IMR-90 (cell line): Measurements from ENCODE around the gene CLEC16A. TPM values are rescaled to one million over a fixed set of nuclear protein-coding genes. Genes with fewer than 3 reads are reported as not detected.

Experiments used
- ATAC-seq: fragments of 200-7000 bp; cut with Tn5 transposase; 2 replicates; pipeline ENCODE4 v1.9.1; 2020; ENCODE audit warnings: low read depth, mild to moderate bottlenecking, moderate library complexity
- BruUV-seq: library from RNA; stranded (reverse); fragments of 400-500 nt; replicated peaks from 2 replicates; lab custom pipeline; 2021; lab: Mats Ljungman, UMichigan
- CTCF ChIA-PET: fragments of 300-600 bp; formaldehyde crosslinking; extraction: SDS; loops from one replicate; lab custom pipeline; 2021; ENCODE audit warnings: antibody characterized with exemption; lab: Yijun Ruan, JAX
- POLR2A ChIA-PET: fragments of 300-600 bp; sonication (Branson Sonifier 250); formaldehyde crosslinking; loops from one replicate; lab custom pipeline; 2022; ENCODE audit warnings: antibody characterized with exemption; ENCODE audit not compliant: unreplicated experiment; lab: Charles Lee
- DNase-seq: peaks from one replicate; pipeline ENCODE4 v3.0.0; 2013
- H2AFZ ChIP-seq: replicated peaks from 2 replicates; pipeline ENCODE3; 2013; ENCODE audit warnings: low read length, mild to moderate bottlenecking; ENCODE audit not compliant: poor library complexity
- H2AK5ac ChIP-seq: 2 replicates; pipeline ENCODE4 v1.6.1; 2013; ENCODE audit warnings: low read depth, low read length, inconsistent platforms
- H2AK9ac ChIP-seq: replicated peaks from 2 replicates; pipeline ENCODE3; 2013; ENCODE audit warnings: mild to moderate bottlenecking, low read depth, low read length, moderate library complexity; ENCODE audit not compliant: poor library complexity
- H2BK120ac ChIP-seq: 2 replicates; pipeline ENCODE4 v1.6.1; 2013; ENCODE audit warnings: low read depth, low read length, inconsistent platforms
- H2BK15ac ChIP-seq: 3 replicates; pipeline ENCODE4 v1.6.1; 2013; ENCODE audit warnings: low read depth, low read length, inconsistent platforms
- H2BK20ac ChIP-seq: 2 replicates; pipeline ENCODE4 v1.6.1; 2013; ENCODE audit warnings: low read depth, mild to moderate bottlenecking, inconsistent platforms, low read length, moderate library complexity
- H2BK5ac ChIP-seq: 2 replicates; pipeline ENCODE4 v1.6.1; 2013; ENCODE audit warnings: mild to moderate bottlenecking, low read depth, low read length, inconsistent platforms; ENCODE audit not compliant: poor library complexity, severe bottlenecking
- H3K14ac ChIP-seq: replicated peaks from 2 replicates; pipeline ENCODE4 v1.6.1; 2013; ENCODE audit warnings: low read depth, low read length, inconsistent platforms
- H3K18ac ChIP-seq: 2 replicates; pipeline ENCODE4 v1.6.1; 2013; ENCODE audit warnings: low read depth, low read length, control low read depth
- H3K23ac ChIP-seq: 2 replicates; pipeline ENCODE4 v1.6.1; 2013; ENCODE audit warnings: low read depth, low read length, inconsistent platforms
- H3K27ac ChIP-seq: 2 replicates; pipeline ENCODE4 v1.5.1; 2013; ENCODE audit warnings: mild to moderate bottlenecking, control low read depth, low read length; ENCODE audit not compliant: insufficient read depth
- H3K27me3 ChIP-seq: 2 replicates; pipeline ENCODE4 v1.6.1; 2013; ENCODE audit warnings: low read length; ENCODE audit not compliant: control insufficient read depth, insufficient read depth
- H3K36me3 ChIP-seq: 2 replicates; pipeline ENCODE4 v1.6.1; 2013; ENCODE audit warnings: low read length, mixed read lengths; ENCODE audit not compliant: control insufficient read depth, insufficient read depth
- H3K4ac ChIP-seq: 2 replicates; pipeline ENCODE4 v1.6.1; 2013; ENCODE audit warnings: low read depth, low read length, inconsistent platforms
- H3K4me1 ChIP-seq: 2 replicates; pipeline ENCODE4 v1.6.1; 2013; ENCODE audit warnings: low read length, mixed read lengths; ENCODE audit not compliant: control insufficient read depth, insufficient read depth
- H3K4me2 ChIP-seq: 2 replicates; pipeline ENCODE4 v1.6.1; 2013; ENCODE audit warnings: low read depth, mild to moderate bottlenecking, control low read depth, low read length, moderate library complexity
- H3K4me3 ChIP-seq: 2 replicates; pipeline ENCODE4 v1.5.1; 2013; ENCODE audit warnings: low read depth, mild to moderate bottlenecking, control low read depth, low read length, moderate library complexity; ENCODE audit not compliant: insufficient read depth
- H3K56ac ChIP-seq: 2 replicates; pipeline ENCODE4 v1.6.1; 2013; ENCODE audit warnings: low read length, inconsistent platforms; ENCODE audit not compliant: insufficient read depth; ENCODE audit errors: extremely low read depth
- H3K79me1 ChIP-seq, 2 experiments: 2 replicates each; pipeline ENCODE4 v1.6.1; 2013; ENCODE audit warnings: low read length in 2 of 2, inconsistent platforms in 1 of 2, low read depth in 1 of 2
- H3K9ac ChIP-seq: 2 replicates; pipeline ENCODE4 v1.6.1; 2013; ENCODE audit warnings: low read depth, low read length, control low read depth
- H3K9me1 ChIP-seq: 2 replicates; pipeline ENCODE4 v1.6.1; 2013; ENCODE audit warnings: low read length, inconsistent platforms; ENCODE audit not compliant: insufficient read depth
- H3K9me3 ChIP-seq: 2 replicates; pipeline ENCODE4 v1.6.1; 2013; ENCODE audit warnings: low read length; ENCODE audit not compliant: control insufficient read depth, insufficient read depth
- H4K20me1 ChIP-seq: 2 replicates; pipeline ENCODE4 v1.6.1; 2013; ENCODE audit warnings: low read length, inconsistent platforms; ENCODE audit not compliant: insufficient read depth
- H4K5ac ChIP-seq: 2 replicates; pipeline ENCODE4 v1.6.1; 2013; ENCODE audit warnings: mild to moderate bottlenecking, low read depth, low read length, control low read depth
- H4K8ac ChIP-seq, 2 experiments: 2 replicates each; pipeline ENCODE4 v1.6.1; 2013; ENCODE audit warnings: low read depth in 2 of 2, low read length in 2 of 2, control low read depth in 1 of 2, inconsistent platforms in 1 of 2
- H4K91ac ChIP-seq: 2 replicates; pipeline ENCODE4 v1.6.1; 2013; ENCODE audit warnings: low read depth, low read length, inconsistent platforms; ENCODE audit not compliant: insufficient read depth
- CEBPB ChIP-seq: IDR thresholded peaks from 2 replicates; pipeline ENCODE4 v1.6.1; 2012; ENCODE audit warnings: low read depth, low read length, improper control_type of control experiment
- CHD1 ChIP-seq: IDR thresholded peaks from 2 replicates; pipeline ENCODE4 v1.6.1; 2012; ENCODE audit warnings: low read depth, low read length, improper control_type of control experiment
- MAFK ChIP-seq: IDR thresholded peaks from 2 replicates; pipeline ENCODE4 v1.6.1; 2012; ENCODE audit warnings: low read depth, low read length, improper control_type of control experiment
- MAZ ChIP-seq: IDR thresholded peaks from 2 replicates; pipeline ENCODE4 v1.6.1; 2012; ENCODE audit warnings: low read depth, mild to moderate bottlenecking, low read length, improper control_type of control experiment, moderate library complexity, borderline replicate concordance
- MXI1 ChIP-seq: IDR thresholded peaks from 2 replicates; pipeline ENCODE4 v1.6.1; 2012; ENCODE audit warnings: low read depth, mild to moderate bottlenecking, low read length, moderate library complexity, borderline replicate concordance
- NFE2L2 ChIP-seq: fragments of 150-350 bp; IDR thresholded peaks from 2 replicates; pipeline ENCODE4 v1.6.1; 2016; ENCODE audit warnings: low read depth, mild to moderate bottlenecking, low read length
- POLR2A ChIP-seq: IDR thresholded peaks from 2 replicates; pipeline ENCODE4 v1.6.1; 2012; ENCODE audit warnings: mild to moderate bottlenecking, low read depth, low read length
- RAD21 ChIP-seq: IDR thresholded peaks from 2 replicates; pipeline ENCODE4 v1.6.1; 2012; ENCODE audit warnings: low read length, improper control_type of control experiment
- RCOR1 ChIP-seq: IDR thresholded peaks from 2 replicates; pipeline ENCODE4 v1.6.1; 2012; ENCODE audit warnings: mild to moderate bottlenecking, low read length, improper control_type of control experiment; ENCODE audit not compliant: insufficient replicate concordance
- RFX5 ChIP-seq: IDR thresholded peaks from 2 replicates; pipeline ENCODE4 v1.8.0; 2012; ENCODE audit warnings: low read depth, mild to moderate bottlenecking, low read length, moderate library complexity
- SMC3 ChIP-seq: fragments of 150-350 bp; IDR thresholded peaks from 2 replicates; pipeline ENCODE4 v1.6.1; 2016; ENCODE audit warnings: low read depth, mild to moderate bottlenecking, antibody characterized with exemption, low read length, moderate library complexity
- WGBS, 2 experiments: methylation state at CpG; one replicate each; pipeline versions ENCODE4 v1.1.5 to v1.1.7; 2013; ENCODE audit warnings: missing lambda C conversion rate in 2 of 2; ENCODE audit not compliant: insufficient read length in 1 of 2; ENCODE audit errors: extremely low coverage in 2 of 2; 5-methylcytosine and 5-hydroxymethylcytosine counted together
- dilution Hi-C: fragments of 300-500 bp; cut with HindIII; formaldehyde crosslinking; loops from one replicate; pipeline ENCODE4 v1.14.3; 2018; ENCODE audit warnings: low sequenced_read_pairs; ENCODE audit not compliant: unreplicated experiment
- in situ Hi-C: fragments of 300-500 bp; cut with MboI; formaldehyde crosslinking; loops from 3 replicates; pipeline ENCODE4 v1.14.3; 2019; ENCODE audit warnings: low sequenced_read_pairs, inconsistent platforms, mixed read lengths
- intact Hi-C: fragments of 100-400 bp; cut with micrococcal nuclease; formaldehyde crosslinking; loops from 2 replicates; pipeline ENCODE4 v1.10.0; 2022
- polyA plus RNA-seq, 3 experiments: library from polyadenylated mRNA; depleted of rRNA; stranded (reverse); fragments of >200 nt; gene quantifications; 2 replicates each; pipeline ENCODE4 v1.2.3, GENCODE V29; 2012; ENCODE audit warnings: low replicate concordance in 1 of 3
- total RNA-seq: library from RNA; depleted of rRNA; stranded (reverse); fragments of >200 nt; gene quantifications from 2 replicates; pipeline ENCODE4 v1.2.3, GENCODE V29; 2012
- TF ChIP-seq, protein P1 (sequence below): conservative IDR thresholded peaks from 2 replicates; pipeline ENCODE4 v1.5.1; 2012; ENCODE audit warnings: mild to moderate bottlenecking, low read depth, low read length, improper control_type of control experiment
- TF ChIP-seq, protein P2 (sequence below): fragments of 150-350 bp; IDR thresholded peaks from 2 replicates; pipeline ENCODE4 v1.6.1; 2017; ENCODE audit warnings: mild to moderate bottlenecking, antibody characterized with exemption, low read length, low read depth

The CLEC16A gene
- total and polyA plus RNA-seq, 2 of the 4 experiments (the other 2 are of a cell fraction): 15.9 to 16.5 TPM

DNA sequence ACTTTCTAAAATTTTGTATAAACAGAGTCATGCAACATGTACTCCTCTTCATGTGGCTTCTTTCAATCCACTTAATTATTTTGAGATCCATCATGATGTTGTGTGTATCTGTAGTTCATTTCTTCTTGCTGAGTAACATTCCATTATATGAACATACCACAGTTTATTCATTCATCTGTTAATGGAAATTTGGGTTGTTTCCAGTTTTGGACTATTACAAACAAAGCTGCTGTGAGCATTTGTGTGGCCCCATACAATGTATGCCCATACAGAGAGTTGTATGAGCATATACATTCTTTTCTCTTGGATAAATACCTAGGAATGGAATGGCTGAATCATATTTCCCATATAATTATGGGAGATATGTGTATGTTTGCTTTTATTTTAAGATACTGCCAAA, 85.6 kb downstream of the CLEC16A start (continued):
- no peak for TF ChIP-seq MAFK
- no peak for TF ChIP-seq MXI1

DNA sequence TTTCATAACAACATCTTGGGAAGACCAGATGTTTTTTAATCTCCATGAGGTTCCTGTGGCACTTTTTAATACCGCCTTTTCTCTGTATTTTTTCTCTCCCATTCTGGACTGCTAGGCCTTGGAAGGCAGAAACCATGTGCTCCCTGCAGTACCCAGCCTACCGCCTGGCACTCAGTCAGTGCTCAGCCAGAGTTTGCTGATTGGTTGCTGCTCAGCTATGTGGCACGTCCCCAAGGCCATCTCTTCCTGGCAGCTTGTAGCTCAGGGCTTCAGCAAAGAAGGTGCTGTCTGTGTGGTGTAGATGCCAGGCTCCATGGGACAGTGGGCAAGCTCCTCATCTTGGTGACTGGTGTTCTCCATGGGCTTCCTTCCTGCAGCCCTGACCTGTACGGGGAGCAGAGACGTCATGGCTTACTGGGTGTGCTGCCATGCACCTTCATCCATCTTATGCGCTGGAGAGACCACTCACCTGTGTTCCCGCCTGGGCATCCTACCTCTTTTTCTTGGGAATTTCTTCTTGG, 86.7 kb downstream of the CLEC16A start:
- intact Hi-C loops: loop anchor here (5.0 kb wide), 2 partner anchors 56 to 221 kb away; no protein-coding TSS in a partner anchor

More for the DNA sequence above, 86.7 kb downstream of the CLEC16A start:
- dilution Hi-C loops: no loop called here
- Histone ChIP-seq H3K23ac (no peak overlapping the region), H2AK5ac (peak overlapping the region; percentile 73), H4K91ac (peak overlapping the region; percentile 91), H2BK120ac (peak overlapping the region; percentile 82), H3K9me1 (peaks cover 21% of the 10 kb centered on the region), H3K9ac (no peak overlapping the region), H2BK20ac (peak overlapping the region; percentile 85), H3K27me3 (no peaks in the 10 kb centered on the region), H4K8ac (peak overlapping the region; percentile 22 to 81; a peak in 3 of 4 replicates), H2AK9ac (peak overlapping the region; percentile 32), H2BK15ac (peak overlapping the region; percentile 88; the same call in 2 of the 3 replicates), H3K4me2 (no peak overlapping the region), H3K4me1 (peaks cover 38% of the 10 kb centered on the region), H3K36me3 (peaks cover 22% of the 10 kb centered on the region; the same call in 1 of the 2 replicates), H3K4ac (peak overlapping the region; percentile 77), H3K56ac (no peak overlapping the region), H3K27ac (peak overlapping the region; percentile 77), H2AFZ (no peak overlapping the region), H3K4me3 (no peak overlapping the region), H3K79me1 (peaks cover 5 to 25% of the 10 kb centered on the region in 2 experiments; a peak in 1 of 4 replicates), H4K20me1 (no peaks in the 10 kb centered on the region), H3K9me3 (peaks cover 6% of the 10 kb centered on the region), H3K14ac (0 out of 2 replicates have a peak overlapping the region, but pooled peaks have one; percentile 48), H3K18ac (peak overlapping the region; percentile 95), H4K5ac (peak overlapping the region; percentile 71), H2BK5ac (peak overlapping the region; percentile 65)
- ATAC-seq (no peak), DNase-seq (no peak)
- BruUV-seq: no TSS peak
- in situ Hi-C loops: no loop called here
- POLR2A ChIA-PET: no interaction called here
- no peak for TF ChIP-seq RFX5
- no peak for TF ChIP-seq MAZ
- no peak for TF ChIP-seq RCOR1
- TF ChIP-seq, protein P1, sequence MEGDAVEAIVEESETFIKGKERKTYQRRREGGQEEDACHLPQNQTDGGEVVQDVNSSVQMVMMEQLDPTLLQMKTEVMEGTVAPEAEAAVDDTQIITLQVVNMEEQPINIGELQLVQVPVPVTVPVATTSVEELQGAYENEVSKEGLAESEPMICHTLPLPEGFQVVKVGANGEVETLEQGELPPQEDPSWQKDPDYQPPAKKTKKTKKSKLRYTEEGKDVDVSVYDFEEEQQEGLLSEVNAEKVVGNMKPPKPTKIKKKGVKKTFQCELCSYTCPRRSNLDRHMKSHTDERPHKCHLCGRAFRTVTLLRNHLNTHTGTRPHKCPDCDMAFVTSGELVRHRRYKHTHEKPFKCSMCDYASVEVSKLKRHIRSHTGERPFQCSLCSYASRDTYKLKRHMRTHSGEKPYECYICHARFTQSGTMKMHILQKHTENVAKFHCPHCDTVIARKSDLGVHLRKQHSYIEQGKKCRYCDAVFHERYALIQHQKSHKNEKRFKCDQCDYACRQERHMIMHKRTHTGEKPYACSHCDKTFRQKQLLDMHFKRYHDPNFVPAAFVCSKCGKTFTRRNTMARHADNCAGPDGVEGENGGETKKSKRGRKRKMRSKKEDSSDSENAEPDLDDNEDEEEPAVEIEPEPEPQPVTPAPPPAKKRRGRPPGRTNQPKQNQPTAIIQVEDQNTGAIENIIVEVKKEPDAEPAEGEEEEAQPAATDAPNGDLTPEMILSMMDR: no peak
- TF ChIP-seq SMC3: no peak
- TF ChIP-seq, protein P2, sequence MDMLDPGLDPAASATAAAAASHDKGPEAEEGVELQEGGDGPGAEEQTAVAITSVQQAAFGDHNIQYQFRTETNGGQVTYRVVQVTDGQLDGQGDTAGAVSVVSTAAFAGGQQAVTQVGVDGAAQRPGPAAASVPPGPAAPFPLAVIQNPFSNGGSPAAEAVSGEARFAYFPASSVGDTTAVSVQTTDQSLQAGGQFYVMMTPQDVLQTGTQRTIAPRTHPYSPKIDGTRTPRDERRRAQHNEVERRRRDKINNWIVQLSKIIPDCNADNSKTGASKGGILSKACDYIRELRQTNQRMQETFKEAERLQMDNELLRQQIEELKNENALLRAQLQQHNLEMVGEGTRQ: no peak
- no peak for TF ChIP-seq CEBPB
- no peak for TF ChIP-seq NFE2L2
- TF ChIP-seq MAFK: no peak
- TF ChIP-seq CHD1: no peak
- TF ChIP-seq MXI1: no peak
- TF ChIP-seq POLR2A: no peak
- TF ChIP-seq RAD21: no peak
- WGBS, 2 experiments: 100% methylated on average over 1 of the region's 7 CpGs; no CpG with 5 or more reads in 1 of the 2 experiments
- CTCF ChIA-PET: interaction anchor here (0.6 kb wide), 1 partner anchor 12 kb away, joined by 4 read pairs; no protein-coding TSS in a partner anchor
